Breast epithelium (tissue), 3 donors: ENCODE results near the gene VAMP1.

Experiments
- POLR2A ChIP-seq: fragments of 450-650 bp; IDR thresholded peaks from one replicate; pipeline ENCODE4 v1.6.1; 2016; ENCODE audit warnings: antibody characterized with exemption, mild to moderate bottlenecking, moderate library complexity
- TF ChIP-seq, protein P1 (sequence below), 3 donors: fragments of 450-650 bp; IDR thresholded peaks; one replicate each; pipeline ENCODE4 v1.5.1; 2016 to 2017; ENCODE audit warnings: antibody characterized with exemption in 3 of 3, mild to moderate bottlenecking in 3 of 3, moderate library complexity in 3 of 3

- TF ChIP-seq, protein P1, sequence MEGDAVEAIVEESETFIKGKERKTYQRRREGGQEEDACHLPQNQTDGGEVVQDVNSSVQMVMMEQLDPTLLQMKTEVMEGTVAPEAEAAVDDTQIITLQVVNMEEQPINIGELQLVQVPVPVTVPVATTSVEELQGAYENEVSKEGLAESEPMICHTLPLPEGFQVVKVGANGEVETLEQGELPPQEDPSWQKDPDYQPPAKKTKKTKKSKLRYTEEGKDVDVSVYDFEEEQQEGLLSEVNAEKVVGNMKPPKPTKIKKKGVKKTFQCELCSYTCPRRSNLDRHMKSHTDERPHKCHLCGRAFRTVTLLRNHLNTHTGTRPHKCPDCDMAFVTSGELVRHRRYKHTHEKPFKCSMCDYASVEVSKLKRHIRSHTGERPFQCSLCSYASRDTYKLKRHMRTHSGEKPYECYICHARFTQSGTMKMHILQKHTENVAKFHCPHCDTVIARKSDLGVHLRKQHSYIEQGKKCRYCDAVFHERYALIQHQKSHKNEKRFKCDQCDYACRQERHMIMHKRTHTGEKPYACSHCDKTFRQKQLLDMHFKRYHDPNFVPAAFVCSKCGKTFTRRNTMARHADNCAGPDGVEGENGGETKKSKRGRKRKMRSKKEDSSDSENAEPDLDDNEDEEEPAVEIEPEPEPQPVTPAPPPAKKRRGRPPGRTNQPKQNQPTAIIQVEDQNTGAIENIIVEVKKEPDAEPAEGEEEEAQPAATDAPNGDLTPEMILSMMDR (IDR thresholded peaks at IDR 0.05): no peak
- no peak for TF ChIP-seq POLR2A
Observed at GRCh38 chr12:6494968-6495367, 24.5 kb upstream of the VAMP1 start.
